A549 (cell line): Measurements from ENCODE around the gene ZNF385A.

Experiments
- MYC ChIP-seq: IDR thresholded peaks from 2 replicates; pipeline ENCODE4 v1.6.1; 2012; ENCODE audit warnings: mild to moderate bottlenecking, inconsistent platforms, low read length, improper control_type of control experiment, borderline replicate concordance
- TF ChIP-seq, protein P1 (sequence below): fragments of >200 bp; sonication (Bioruptor Twin); formaldehyde crosslinking; IDR thresholded peaks from 3 replicates; pipeline ENCODE4 v1.5.1; 2016

DNA sequence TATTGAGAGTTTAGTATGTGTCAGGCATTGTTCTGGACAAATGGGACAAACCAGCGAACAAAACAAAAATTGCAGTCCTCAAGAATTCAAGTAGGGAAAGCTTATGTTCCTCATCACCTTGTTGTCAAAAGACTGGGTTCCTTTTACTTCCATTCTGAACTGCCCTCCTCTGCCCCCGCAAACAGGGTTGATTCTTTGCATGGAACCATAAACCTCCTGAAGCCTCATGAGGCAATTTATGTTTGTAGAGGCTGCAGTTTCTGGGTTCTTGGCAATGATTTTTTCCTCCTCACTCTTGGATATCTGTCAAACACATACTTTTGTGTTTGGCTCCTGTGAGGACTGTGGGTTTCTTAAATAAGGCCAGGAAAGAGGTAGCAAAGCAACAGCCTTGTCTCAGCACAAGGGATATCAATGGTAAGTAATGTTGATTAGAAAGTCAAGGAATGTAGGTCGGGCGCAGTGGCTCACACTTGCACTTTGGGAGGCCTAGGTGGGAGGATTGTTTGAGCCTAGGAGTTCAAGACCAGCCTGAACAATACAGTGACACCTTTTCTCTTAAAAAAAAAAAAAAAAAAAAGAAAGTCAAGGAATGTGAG lies 45.7 kb downstream of the ZNF385A start:
- TF ChIP-seq, protein P1, sequence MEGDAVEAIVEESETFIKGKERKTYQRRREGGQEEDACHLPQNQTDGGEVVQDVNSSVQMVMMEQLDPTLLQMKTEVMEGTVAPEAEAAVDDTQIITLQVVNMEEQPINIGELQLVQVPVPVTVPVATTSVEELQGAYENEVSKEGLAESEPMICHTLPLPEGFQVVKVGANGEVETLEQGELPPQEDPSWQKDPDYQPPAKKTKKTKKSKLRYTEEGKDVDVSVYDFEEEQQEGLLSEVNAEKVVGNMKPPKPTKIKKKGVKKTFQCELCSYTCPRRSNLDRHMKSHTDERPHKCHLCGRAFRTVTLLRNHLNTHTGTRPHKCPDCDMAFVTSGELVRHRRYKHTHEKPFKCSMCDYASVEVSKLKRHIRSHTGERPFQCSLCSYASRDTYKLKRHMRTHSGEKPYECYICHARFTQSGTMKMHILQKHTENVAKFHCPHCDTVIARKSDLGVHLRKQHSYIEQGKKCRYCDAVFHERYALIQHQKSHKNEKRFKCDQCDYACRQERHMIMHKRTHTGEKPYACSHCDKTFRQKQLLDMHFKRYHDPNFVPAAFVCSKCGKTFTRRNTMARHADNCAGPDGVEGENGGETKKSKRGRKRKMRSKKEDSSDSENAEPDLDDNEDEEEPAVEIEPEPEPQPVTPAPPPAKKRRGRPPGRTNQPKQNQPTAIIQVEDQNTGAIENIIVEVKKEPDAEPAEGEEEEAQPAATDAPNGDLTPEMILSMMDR, result no peak
- no peak for TF ChIP-seq MYC
